Measurements from ENCODE around the gene IGF2BP3.

IGF2BP3 gene

GRCh38 chr7:23473844-23474093 lies 3.5 kb upstream of the IGF2BP3 start:
- no peak for TF ChIP-seq CTCF (IDR thresholded peaks at IDR 0.05)

DNA sequence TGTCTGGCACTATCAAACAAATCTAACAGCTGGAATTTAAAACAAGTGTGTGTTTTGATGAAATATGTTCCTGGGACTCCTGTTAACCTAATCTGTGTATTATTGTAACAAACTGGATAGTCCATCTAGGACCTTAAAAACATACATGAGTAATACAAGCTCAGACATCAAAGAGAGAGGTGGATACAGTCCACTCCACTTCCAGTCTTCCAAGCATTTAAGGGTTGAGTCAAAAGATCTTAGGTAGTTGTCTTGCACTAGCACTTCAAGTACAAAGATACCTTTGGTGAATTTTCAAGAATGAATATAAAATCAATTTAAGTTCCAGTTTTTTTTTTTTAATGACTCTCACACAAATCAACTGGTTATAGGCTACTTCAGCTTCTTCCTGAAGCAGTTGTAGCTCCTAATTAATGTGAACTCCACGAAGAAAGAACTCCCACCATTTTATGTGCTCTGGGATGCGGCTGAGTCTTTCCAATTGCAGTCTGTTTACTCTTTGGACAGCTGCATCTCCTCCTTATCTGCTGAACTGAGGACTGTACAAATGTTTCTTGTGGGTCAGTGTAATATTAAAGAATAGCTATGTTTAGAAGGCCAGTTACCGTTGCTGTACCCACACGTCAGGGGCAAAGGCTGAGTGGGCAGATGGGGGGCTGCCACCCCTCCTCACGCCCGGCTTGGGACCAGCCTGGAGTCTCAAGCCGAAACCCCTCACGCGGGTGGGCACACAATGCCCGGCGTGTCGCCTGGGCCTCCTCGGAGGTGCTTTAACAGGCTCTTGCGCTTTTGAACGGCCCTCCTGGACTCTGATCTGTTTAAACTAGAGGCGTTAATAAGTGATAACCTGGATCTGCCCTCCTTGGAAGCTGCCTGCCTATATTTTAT lies 2.9 kb upstream of the IGF2BP3 start:
- TF ChIP-seq CTCF (IDR thresholded peaks at IDR 0.05): no peak

DNA sequence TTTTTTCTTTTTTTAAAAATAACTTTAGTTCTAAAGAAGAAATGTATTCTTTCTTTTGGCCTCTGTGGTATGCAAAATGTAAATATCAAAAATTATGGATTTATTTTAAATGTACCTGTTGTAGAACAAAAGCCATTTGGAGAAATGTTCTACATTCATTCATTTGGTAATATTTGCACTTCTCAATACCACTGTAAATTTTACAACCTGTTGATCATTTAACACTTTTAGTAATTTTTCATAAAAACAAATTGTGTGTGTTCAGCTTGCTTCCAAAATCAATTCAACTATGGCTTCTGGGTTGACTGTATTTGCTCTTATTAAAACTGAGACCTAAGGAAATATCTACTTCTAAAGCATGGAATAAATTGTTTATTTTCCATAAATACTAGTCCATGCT lies 2.3 kb upstream of the IGF2BP3 start:
- no peak for TF ChIP-seq CTCF (IDR thresholded peaks at IDR 0.05)

DNA sequence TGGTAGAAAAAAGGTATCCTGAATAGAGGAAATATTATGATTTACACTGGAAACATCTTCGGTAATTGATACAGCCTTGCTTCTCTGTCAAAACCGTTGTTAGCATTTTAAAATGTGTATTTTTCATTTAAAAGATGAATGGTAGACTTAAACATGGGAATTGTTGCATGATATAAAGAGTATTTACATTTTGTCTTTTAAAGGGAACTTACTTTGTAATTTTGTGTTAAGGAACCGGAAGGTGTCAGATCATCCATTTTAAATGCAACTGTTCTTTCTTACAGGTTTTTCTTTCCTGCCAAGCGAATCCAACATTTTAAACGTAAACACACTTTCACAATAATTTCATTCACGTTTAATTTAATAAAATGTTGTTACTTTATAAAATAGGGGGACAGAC lies 1.8 kb upstream of the IGF2BP3 start:
- TF ChIP-seq CTCF (IDR thresholded peaks at IDR 0.05): no peak

- no peak for TF ChIP-seq CTCF (IDR thresholded peaks at IDR 0.05)
Measured at GRCh38 chr7:23471106-23471859, 992 bp upstream of the IGF2BP3 start.

DNA sequence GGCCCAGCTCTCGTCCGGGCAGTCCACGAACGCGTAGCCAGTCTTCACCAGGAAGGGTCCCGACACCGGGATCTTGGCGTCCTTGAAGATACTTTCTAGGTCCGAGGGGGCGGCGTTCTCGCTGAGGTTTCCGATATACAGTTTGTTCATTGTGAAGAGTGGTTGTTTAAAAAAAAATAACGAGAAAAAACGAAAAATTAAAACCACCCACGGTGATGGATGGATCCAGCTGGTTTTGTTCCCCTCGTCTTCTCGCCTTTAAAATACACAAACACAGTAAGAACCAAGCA lies 385 bp downstream of the IGF2BP3 start:
- TF ChIP-seq CTCF (IDR thresholded peaks at IDR 0.05): no peak

- no peak; the same call in 1 of the 2 replicates for TF ChIP-seq CTCF (IDR thresholded peaks at IDR 0.05)
Measured at GRCh38 chr7:23469150-23469960, 936 bp downstream of the IGF2BP3 start.
